Fibroblast of lung (primary cell): Measurements from ENCODE around the gene EYA2. TPM values are rescaled to one million over a fixed set of nuclear protein-coding genes. Genes with fewer than 3 reads are reported as not detected.

Source experiments
- DNase-seq, 2 donors: peaks; one replicate each; pipeline versions ENCODE4 v3.0.0 to v3.0.0-alpha.2; 2010; ENCODE audit warnings: low read depth in 2 of 2
- H2AFZ ChIP-seq: 2 replicates; pipeline ENCODE4 v1.5.1; 2012; ENCODE audit warnings: low read length, control low read depth, inconsistent platforms
- H3K27ac ChIP-seq: 2 replicates; pipeline ENCODE4 v1.5.1; 2011; ENCODE audit warnings: low read length, control low read depth; ENCODE audit not compliant: insufficient read depth
- H3K27me3 ChIP-seq: 2 replicates; pipeline ENCODE4 v1.5.1; 2011; ENCODE audit warnings: mild to moderate bottlenecking, low read length; ENCODE audit not compliant: control insufficient read depth, insufficient read depth
- H3K36me3 ChIP-seq: 2 replicates; pipeline ENCODE4 v1.5.1; 2011; ENCODE audit warnings: low read length; ENCODE audit not compliant: control insufficient read depth, insufficient read depth
- H3K4me1 ChIP-seq: 2 replicates; pipeline ENCODE4 v1.5.1; 2011; ENCODE audit warnings: low read length; ENCODE audit not compliant: control insufficient read depth, insufficient read depth; ENCODE audit errors: extremely low read depth
- H3K4me2 ChIP-seq: 2 replicates; pipeline ENCODE4 v1.5.1; 2011; ENCODE audit warnings: low read length, control low read depth; ENCODE audit not compliant: insufficient read depth; ENCODE audit errors: extremely low read depth
- H3K4me3 ChIP-seq, 4 experiments: fragments of 200-600 bp in 1 of 4; sonication (generic) in 1 of 4; replicated peaks in 1 of 4; 2 replicates each; pipeline ENCODE4 v1.5.1; 2011 to 2016; ENCODE audit warnings: low read length in 4 of 4, low read depth in 3 of 4, mild to moderate bottlenecking in 3 of 4, control low read depth in 2 of 4, inconsistent platforms in 1 of 4, mixed read lengths in 1 of 4; ENCODE audit not compliant: insufficient read depth in 1 of 4; ENCODE audit errors: control extremely low read depth in 1 of 4
- H3K79me2 ChIP-seq: 2 replicates; pipeline ENCODE4 v1.5.1; 2012; ENCODE audit warnings: mild to moderate bottlenecking, low read length, inconsistent platforms; ENCODE audit not compliant: control insufficient read depth, insufficient read depth
- H3K9ac ChIP-seq: 2 replicates; pipeline ENCODE4 v1.5.1; 2011; ENCODE audit warnings: mild to moderate bottlenecking, low read length, control low read depth; ENCODE audit not compliant: insufficient read depth
- H3K9me3 ChIP-seq: 2 replicates; pipeline ENCODE4 v1.5.1; 2012; ENCODE audit warnings: low read depth, low read length; ENCODE audit not compliant: control insufficient read depth, insufficient read depth
- H4K20me1 ChIP-seq: 2 replicates; pipeline ENCODE4 v1.5.1; 2011; ENCODE audit warnings: low read length; ENCODE audit not compliant: control insufficient read depth, insufficient read depth; ENCODE audit errors: extremely low read depth
- EZH2 ChIP-seq: IDR thresholded peaks from 2 replicates; pipeline ENCODE4 v1.5.1; 2012; ENCODE audit warnings: low read length, control low read depth, mild to moderate bottlenecking; ENCODE audit errors: missing control alignments
- polyA plus RNA-seq, 2 donors: library from polyadenylated mRNA; depleted of rRNA in 1 of 2; stranded (reverse) in 1 of 2; unstranded in 1 of 2; fragments of >200 nt; gene quantifications; 2 replicates each; pipeline ENCODE4 v1.2.1, GENCODE V29; 2011 to 2012; ENCODE audit warnings: missing spikeins in 1 of 2
- total RNA-seq: library from RNA; depleted of rRNA; stranded (reverse); fragments of >200 nt; gene quantifications from 2 replicates; pipeline ENCODE4 v1.2.1, GENCODE V29; 2014
- TF ChIP-seq, protein P1 (sequence below), 2 donors: IDR thresholded peaks in 1 of 2; conservative IDR thresholded peaks in 1 of 2; 1 replicate in 1 of 2; 2 replicates in 1 of 2; pipeline ENCODE4 v1.5.1; 2011 to 2012; ENCODE audit warnings: low read length in 2 of 2, control low read depth in 1 of 2, inconsistent platforms in 1 of 2, low read depth in 1 of 2, mild to moderate bottlenecking in 1 of 2

EYA2 gene
- total and polyA plus RNA-seq, 2 donors (not counting 1 experiment from before 2014, with no cell fraction given), result 0.37 to 1.7 TPM

- no peak for DNase-seq
- TF ChIP-seq, protein P1, sequence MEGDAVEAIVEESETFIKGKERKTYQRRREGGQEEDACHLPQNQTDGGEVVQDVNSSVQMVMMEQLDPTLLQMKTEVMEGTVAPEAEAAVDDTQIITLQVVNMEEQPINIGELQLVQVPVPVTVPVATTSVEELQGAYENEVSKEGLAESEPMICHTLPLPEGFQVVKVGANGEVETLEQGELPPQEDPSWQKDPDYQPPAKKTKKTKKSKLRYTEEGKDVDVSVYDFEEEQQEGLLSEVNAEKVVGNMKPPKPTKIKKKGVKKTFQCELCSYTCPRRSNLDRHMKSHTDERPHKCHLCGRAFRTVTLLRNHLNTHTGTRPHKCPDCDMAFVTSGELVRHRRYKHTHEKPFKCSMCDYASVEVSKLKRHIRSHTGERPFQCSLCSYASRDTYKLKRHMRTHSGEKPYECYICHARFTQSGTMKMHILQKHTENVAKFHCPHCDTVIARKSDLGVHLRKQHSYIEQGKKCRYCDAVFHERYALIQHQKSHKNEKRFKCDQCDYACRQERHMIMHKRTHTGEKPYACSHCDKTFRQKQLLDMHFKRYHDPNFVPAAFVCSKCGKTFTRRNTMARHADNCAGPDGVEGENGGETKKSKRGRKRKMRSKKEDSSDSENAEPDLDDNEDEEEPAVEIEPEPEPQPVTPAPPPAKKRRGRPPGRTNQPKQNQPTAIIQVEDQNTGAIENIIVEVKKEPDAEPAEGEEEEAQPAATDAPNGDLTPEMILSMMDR (conservative IDR thresholded peaks at IDR 0.05 in 1 of 2, IDR thresholded peaks at IDR 0.05 in 1 of 2; ENCODE audit: low read depth in 1 of 2, low read length in 2 of 2), result no peak
- TF ChIP-seq EZH2, result no peak
- no peak overlapping the region for H3K27ac ChIP-seq
- no peaks in the 10 kb centered on the region for H3K9me3 ChIP-seq
- H3K27me3 ChIP-seq, result no peaks in the 10 kb centered on the region
- no peaks in the 10 kb centered on the region for H3K4me1 ChIP-seq
- no peak overlapping the region for H3K9ac ChIP-seq
- no peak overlapping the region for H3K4me3 ChIP-seq
- H3K4me2 ChIP-seq, result no peak overlapping the region
- H3K36me3 ChIP-seq, result no peaks in the 10 kb centered on the region
- H3K79me2 ChIP-seq, result no peaks in the 10 kb centered on the region
- H4K20me1 ChIP-seq, result no peaks in the 10 kb centered on the region
- no peak overlapping the region for H2AFZ ChIP-seq
These were observed 105.3 kb downstream of the EYA2 start for GRCh38 chr20:46999801-47000465.

- DNase-seq, result no peak
- no peaks in the 10 kb centered on the region for H3K27me3 ChIP-seq
- H3K36me3 ChIP-seq, result no peaks in the 10 kb centered on the region
- no peaks in the 10 kb centered on the region for H3K9me3 ChIP-seq
- H3K27ac ChIP-seq, result no peak overlapping the region
- no peak overlapping the region for H3K4me2 ChIP-seq
- H3K9ac ChIP-seq, result no peak overlapping the region
- H4K20me1 ChIP-seq, result no peaks in the 10 kb centered on the region
- H2AFZ ChIP-seq, result no peak overlapping the region
- H3K4me3 ChIP-seq, result no peak overlapping the region
- TF ChIP-seq, protein P1 (conservative IDR thresholded peaks at IDR 0.05 in 1 of 2, IDR thresholded peaks at IDR 0.05 in 1 of 2; ENCODE audit: low read depth in 1 of 2, low read length in 2 of 2), result no peak
- no peak for TF ChIP-seq EZH2
- H3K4me1 ChIP-seq, result no peaks in the 10 kb centered on the region
- no peaks in the 10 kb centered on the region for H3K79me2 ChIP-seq
These were observed 108.6 kb downstream of the EYA2 start for GRCh38 chr20:47003223-47003622.

DNA sequence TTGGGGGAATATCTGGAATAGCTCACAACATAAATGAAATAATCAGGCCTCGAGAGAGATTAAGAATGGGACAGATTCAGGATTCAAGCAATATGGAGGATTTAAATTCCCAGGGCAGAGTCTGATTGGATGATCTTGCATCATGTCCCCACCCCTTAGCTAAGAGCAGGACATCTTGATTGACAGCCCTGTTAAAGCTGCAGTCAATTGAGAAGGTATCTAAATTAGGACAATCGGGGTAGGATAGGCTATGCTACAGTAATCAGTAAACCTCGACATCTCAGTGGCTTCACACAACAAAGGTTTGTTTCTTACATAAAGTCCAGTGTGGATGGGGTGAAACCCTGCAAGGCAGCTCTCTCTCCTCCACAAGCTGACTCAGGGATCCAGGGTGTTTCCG is 109.5 kb downstream of the EYA2 start:
- H4K20me1 ChIP-seq, result no peaks in the 10 kb centered on the region

More for the DNA sequence above, 109.5 kb downstream of the EYA2 start:
- no peak overlapping the region for H3K27ac ChIP-seq
- no peak overlapping the region for H3K4me3 ChIP-seq
- H3K36me3 ChIP-seq, result no peaks in the 10 kb centered on the region
- no peak for DNase-seq
- H3K4me2 ChIP-seq, result no peak overlapping the region
- no peaks in the 10 kb centered on the region for H3K79me2 ChIP-seq
- H3K9me3 ChIP-seq, result no peaks in the 10 kb centered on the region
- H3K9ac ChIP-seq, result no peak overlapping the region
- no peaks in the 10 kb centered on the region for H3K27me3 ChIP-seq
- no peak for TF ChIP-seq EZH2
- TF ChIP-seq, protein P1 (conservative IDR thresholded peaks at IDR 0.05 in 1 of 2, IDR thresholded peaks at IDR 0.05 in 1 of 2; ENCODE audit: low read depth in 1 of 2, low read length in 2 of 2), result no peak
- no peaks in the 10 kb centered on the region for H3K4me1 ChIP-seq
- no peak overlapping the region for H2AFZ ChIP-seq
